ENCODE results near the gene FER.

Gene FER

GRCh38 chr5:109146591-109146990, 398.9 kb downstream of the FER start:
- H3K9me3 ChIP-seq (ENCODE audit: control insufficient read depth, low read length): no peaks in the 10 kb centered on the region
- no peak overlapping the region for H2BK12ac ChIP-seq (ENCODE audit: low read length in 2 of 2)
- H3K9ac ChIP-seq (ENCODE audit: low read length): no peak overlapping the region
- no peak overlapping the region for H3K23ac ChIP-seq (ENCODE audit: low read length in 2 of 2)
- no peaks in the 10 kb centered on the region for H3K27me3 ChIP-seq (ENCODE audit: control insufficient read depth in 1 of 2, insufficient read depth in 1 of 2, low read length in 2 of 2)
- no peaks in the 10 kb centered on the region for H3K79me1 ChIP-seq (replicated peaks; ENCODE audit: low read length, poor library complexity, severe bottlenecking)
- no peak overlapping the region for H3K4ac ChIP-seq (ENCODE audit: low read depth in 1 of 2, low read length in 2 of 2)
- WGBS: no CpG with 5 or more reads among the region's 3 CpGs
- no peak overlapping the region for H3K14ac ChIP-seq (ENCODE audit: low read length in 2 of 2)
- no peak overlapping the region for H2BK15ac ChIP-seq (ENCODE audit: low read depth, poor library complexity, severe bottlenecking)
- no peaks in the 10 kb centered on the region for H3K36me3 ChIP-seq (ENCODE audit: control insufficient read depth in 1 of 2, insufficient read depth in 2 of 2, low read depth in 1 of 2, low read length in 2 of 2)
- no peak overlapping the region for H3K4me2 ChIP-seq (ENCODE audit: low read length, poor library complexity, severe bottlenecking)
- no peak overlapping the region for H2BK120ac ChIP-seq (ENCODE audit: low read depth, low read length)
- no peak overlapping the region for H2BK5ac ChIP-seq (ENCODE audit: low read depth, low read length, poor library complexity, severe bottlenecking)
- H3K4me1 ChIP-seq (ENCODE audit: control insufficient read depth, insufficient read depth, low read depth, low read length): no peaks in the 10 kb centered on the region
- no peak overlapping the region for H4K91ac ChIP-seq (ENCODE audit: low read length)
- no peak for DNase-seq
- no peak overlapping the region for H2AFZ ChIP-seq (ENCODE audit: low read depth, low read length)
- H3K18ac ChIP-seq (ENCODE audit: low read depth in 1 of 2, low read length in 2 of 2): no peak overlapping the region
- H3K4me3 ChIP-seq (ENCODE audit: insufficient read depth in 1 of 2, low read depth in 1 of 2, low read length in 2 of 2): no peak overlapping the region
- H2AK5ac ChIP-seq (ENCODE audit: low read length, severe bottlenecking): no peak overlapping the region
- H3K27ac ChIP-seq (ENCODE audit: low read length, poor library complexity, severe bottlenecking): no peak overlapping the region
- no peak overlapping the region for H4K8ac ChIP-seq (ENCODE audit: low read length)

DNA sequence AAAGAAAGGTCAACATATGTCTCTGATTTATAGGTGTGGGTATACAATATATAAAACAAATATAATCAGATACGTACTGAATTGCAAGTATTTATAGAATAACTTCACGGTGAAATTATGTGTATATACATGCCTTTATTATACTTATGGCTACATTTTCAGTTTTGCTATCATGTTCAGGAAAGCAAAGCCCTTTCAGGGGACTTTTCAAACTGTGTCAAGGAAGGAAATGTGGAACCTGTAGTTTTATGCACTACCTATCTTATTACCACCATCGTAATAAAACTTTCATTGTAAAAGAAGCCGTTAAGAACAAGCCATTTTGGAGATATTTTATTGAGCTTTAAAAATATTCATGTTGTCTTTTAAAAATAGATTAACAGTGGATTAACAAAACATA, 404.9 kb downstream of the FER start:
- Histone ChIP-seq H3K4me3 (ENCODE audit: insufficient read depth in 1 of 2, low read depth in 1 of 2, low read length in 2 of 2) (no peak overlapping the region), H2BK15ac (ENCODE audit: low read depth, poor library complexity, severe bottlenecking) (no peak overlapping the region), H3K27ac (ENCODE audit: low read length, poor library complexity, severe bottlenecking) (no peak overlapping the region), H3K27me3 (ENCODE audit: control insufficient read depth in 1 of 2, insufficient read depth in 1 of 2, low read length in 2 of 2) (no peaks in the 10 kb centered on the region), H3K4me1 (ENCODE audit: control insufficient read depth, insufficient read depth, low read depth, low read length) (no peaks in the 10 kb centered on the region), H3K14ac (ENCODE audit: low read length in 2 of 2) (no peak overlapping the region), H4K91ac (ENCODE audit: low read length) (no peak overlapping the region), H2BK120ac (ENCODE audit: low read depth, low read length) (no peak overlapping the region), H3K9me3 (ENCODE audit: control insufficient read depth, low read length) (no peaks in the 10 kb centered on the region), H3K36me3 (ENCODE audit: control insufficient read depth in 1 of 2, insufficient read depth in 2 of 2, low read depth in 1 of 2, low read length in 2 of 2) (no peaks in the 10 kb centered on the region), H3K4me2 (ENCODE audit: low read length, poor library complexity, severe bottlenecking) (no peak overlapping the region), H3K79me1 (replicated peaks; ENCODE audit: low read length, poor library complexity, severe bottlenecking) (no peaks in the 10 kb centered on the region), H2BK12ac (ENCODE audit: low read length in 2 of 2) (no peak overlapping the region), H3K18ac (ENCODE audit: low read depth in 1 of 2, low read length in 2 of 2) (no peak overlapping the region), H2BK5ac (ENCODE audit: low read depth, low read length, poor library complexity, severe bottlenecking) (no peak overlapping the region), H3K23ac (ENCODE audit: low read length in 2 of 2) (no peak overlapping the region), H3K4ac (ENCODE audit: low read depth in 1 of 2, low read length in 2 of 2) (no peak overlapping the region), H3K9ac (ENCODE audit: low read length) (no peak overlapping the region), H4K8ac (ENCODE audit: low read length) (no peak overlapping the region), H2AK5ac (ENCODE audit: low read length, severe bottlenecking) (no peak overlapping the region), H2AFZ (ENCODE audit: low read depth, low read length) (no peak overlapping the region)
- no CpG with 5 or more reads among the region's 4 CpGs for WGBS
- no peak for DNase-seq

DNA sequence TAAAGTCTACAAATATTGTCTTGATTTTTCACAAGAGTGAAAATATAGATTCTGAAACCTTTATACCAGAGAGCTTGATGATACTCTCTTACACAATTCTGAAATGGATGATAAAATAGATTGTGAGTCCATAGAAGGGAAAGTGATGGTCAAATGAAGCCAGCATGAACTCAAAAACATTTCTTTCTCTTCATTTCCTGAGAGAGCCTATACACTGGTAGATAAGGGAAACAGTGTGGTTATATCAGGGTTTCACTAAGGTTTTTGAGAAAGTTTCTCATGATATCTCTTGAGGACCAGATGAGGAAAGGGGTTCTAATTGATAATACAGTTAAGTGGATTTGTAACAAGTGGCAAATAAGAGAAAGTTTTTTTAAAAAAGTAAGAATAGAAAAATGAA, 407.9 kb downstream of the FER start:
- Histone ChIP-seq H2BK120ac (ENCODE audit: low read depth, low read length) (no peak overlapping the region), H3K27me3 (ENCODE audit: control insufficient read depth in 1 of 2, insufficient read depth in 1 of 2, low read length in 2 of 2) (no peaks in the 10 kb centered on the region), H2BK12ac (ENCODE audit: low read length in 2 of 2) (no peak overlapping the region), H3K18ac (ENCODE audit: low read depth in 1 of 2, low read length in 2 of 2) (no peak overlapping the region), H4K91ac (ENCODE audit: low read length) (no peak overlapping the region), H3K4me2 (ENCODE audit: low read length, poor library complexity, severe bottlenecking) (no peak overlapping the region), H3K4me1 (ENCODE audit: control insufficient read depth, insufficient read depth, low read depth, low read length) (no peaks in the 10 kb centered on the region), H4K8ac (ENCODE audit: low read length) (no peak overlapping the region), H3K9me3 (ENCODE audit: control insufficient read depth, low read length) (no peaks in the 10 kb centered on the region), H3K14ac (ENCODE audit: low read length in 2 of 2) (no peak overlapping the region), H2AK5ac (ENCODE audit: low read length, severe bottlenecking) (no peak overlapping the region), H2BK5ac (ENCODE audit: low read depth, low read length, poor library complexity, severe bottlenecking) (no peak overlapping the region), H2AFZ (ENCODE audit: low read depth, low read length) (no peak overlapping the region), H2BK15ac (ENCODE audit: low read depth, poor library complexity, severe bottlenecking) (no peak overlapping the region), H3K79me1 (replicated peaks; ENCODE audit: low read length, poor library complexity, severe bottlenecking) (no peaks in the 10 kb centered on the region), H3K4me3 (ENCODE audit: insufficient read depth in 1 of 2, low read depth in 1 of 2, low read length in 2 of 2) (no peak overlapping the region), H3K36me3 (ENCODE audit: control insufficient read depth in 1 of 2, insufficient read depth in 2 of 2, low read depth in 1 of 2, low read length in 2 of 2) (no peaks in the 10 kb centered on the region), H3K27ac (ENCODE audit: low read length, poor library complexity, severe bottlenecking) (no peak overlapping the region), H3K23ac (ENCODE audit: low read length in 2 of 2) (no peak overlapping the region), H3K9ac (ENCODE audit: low read length) (no peak overlapping the region), H3K4ac (ENCODE audit: low read depth in 1 of 2, low read length in 2 of 2) (no peak overlapping the region)
- DNase-seq: no peak

DNA sequence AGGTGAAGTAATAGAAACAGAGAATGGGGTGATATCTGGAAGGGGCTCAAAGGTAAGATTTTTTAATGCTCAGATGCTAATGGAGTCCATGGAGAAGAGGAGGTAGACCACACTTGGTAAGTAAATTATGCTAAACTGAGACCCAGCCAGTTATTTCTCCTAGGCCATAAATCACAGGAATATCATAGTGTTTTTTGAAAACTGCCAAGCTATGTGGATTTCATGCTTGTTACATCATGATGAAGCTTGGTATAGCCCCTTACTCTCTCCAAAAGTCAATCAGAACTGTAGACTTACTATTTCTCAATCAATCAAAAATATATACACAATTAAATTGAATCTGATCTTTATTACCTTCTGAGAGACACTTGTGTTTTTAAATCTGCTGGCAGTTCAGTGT, 409.2 kb downstream of the FER start:
- no peaks in the 10 kb centered on the region for H3K79me1 ChIP-seq (replicated peaks; ENCODE audit: low read length, poor library complexity, severe bottlenecking)
- no peaks in the 10 kb centered on the region for H3K9me3 ChIP-seq (ENCODE audit: control insufficient read depth, low read length)
- no peak overlapping the region for H3K4ac ChIP-seq (ENCODE audit: low read depth in 1 of 2, low read length in 2 of 2)
- H3K4me3 ChIP-seq (ENCODE audit: insufficient read depth in 1 of 2, low read depth in 1 of 2, low read length in 2 of 2): no peak overlapping the region
- H3K36me3 ChIP-seq (ENCODE audit: control insufficient read depth in 1 of 2, insufficient read depth in 2 of 2, low read depth in 1 of 2, low read length in 2 of 2): no peaks in the 10 kb centered on the region
- no peak overlapping the region for H3K9ac ChIP-seq (ENCODE audit: low read length)
- no peak overlapping the region for H3K14ac ChIP-seq (ENCODE audit: low read length in 2 of 2)
- H2AFZ ChIP-seq (ENCODE audit: low read depth, low read length): no peak overlapping the region
- H3K27me3 ChIP-seq (ENCODE audit: control insufficient read depth in 1 of 2, insufficient read depth in 1 of 2, low read length in 2 of 2): no peaks in the 10 kb centered on the region
- DNase-seq: no peak
- H2BK15ac ChIP-seq (ENCODE audit: low read depth, poor library complexity, severe bottlenecking): no peak overlapping the region
- H4K91ac ChIP-seq (ENCODE audit: low read length): no peak overlapping the region
- no peak overlapping the region for H2AK5ac ChIP-seq (ENCODE audit: low read length, severe bottlenecking)
- no peak overlapping the region for H2BK12ac ChIP-seq (ENCODE audit: low read length in 2 of 2)
- H3K4me1 ChIP-seq (ENCODE audit: control insufficient read depth, insufficient read depth, low read depth, low read length): no peaks in the 10 kb centered on the region
- no peak overlapping the region for H3K23ac ChIP-seq (ENCODE audit: low read length in 2 of 2)
- no peak overlapping the region for H3K18ac ChIP-seq (ENCODE audit: low read depth in 1 of 2, low read length in 2 of 2)
- H2BK120ac ChIP-seq (ENCODE audit: low read depth, low read length): no peak overlapping the region
- H4K8ac ChIP-seq (ENCODE audit: low read length): no peak overlapping the region
- no peak overlapping the region for H2BK5ac ChIP-seq (ENCODE audit: low read depth, low read length, poor library complexity, severe bottlenecking)
- no peak overlapping the region for H3K4me2 ChIP-seq (ENCODE audit: low read length, poor library complexity, severe bottlenecking)
- no peak overlapping the region for H3K27ac ChIP-seq (ENCODE audit: low read length, poor library complexity, severe bottlenecking)

All from mesenchymal stem cell (in vitro differentiated cells and primary cell).